Astrocyte of the cerebellum (primary cell): ENCODE measurements around the gene KCND2.

Source experiments
- DNase-seq: peaks from one replicate; pipeline ENCODE4 v3.0.0-alpha.2; 2011; ENCODE audit warnings: low read depth
- H3K4me3 ChIP-seq: 2 replicates; pipeline ENCODE4 v1.5.1; 2011; ENCODE audit warnings: mild to moderate bottlenecking, low read depth, low read length, moderate library complexity
- in situ Hi-C: cut with HindIII; loops from 2 replicates; pipeline ENCODE4 v1.10.0; 2017; ENCODE audit warnings: low sequenced_read_pairs
- TF ChIP-seq, protein P1 (sequence below): IDR thresholded peaks from 2 replicates; pipeline ENCODE4 v1.5.1; 2012; ENCODE audit warnings: low read length, low read depth, moderate library complexity, mild to moderate bottlenecking; ENCODE audit errors: missing control alignments

The KCND2 gene

DNA sequence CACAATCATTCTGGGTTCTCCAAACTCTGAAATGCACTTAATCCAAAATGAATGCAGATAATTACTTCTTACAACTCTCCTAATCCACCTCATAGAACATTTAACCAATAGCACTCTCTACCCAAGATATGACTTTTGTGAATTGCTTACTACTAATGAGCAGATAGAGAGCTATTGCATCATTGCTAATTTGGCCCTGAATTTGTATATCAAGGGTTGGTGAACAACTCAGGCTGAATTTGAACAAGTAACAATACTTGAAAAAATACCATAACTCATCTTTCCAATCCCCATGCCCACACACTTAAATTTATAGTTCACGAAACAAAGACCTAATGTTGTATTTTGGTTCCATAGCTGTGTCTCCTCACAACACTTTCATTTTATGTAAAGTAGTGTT lies 339.0 kb downstream of the KCND2 start:
- H3K4me3 ChIP-seq, result no peak overlapping the region
- TF ChIP-seq, protein P1, sequence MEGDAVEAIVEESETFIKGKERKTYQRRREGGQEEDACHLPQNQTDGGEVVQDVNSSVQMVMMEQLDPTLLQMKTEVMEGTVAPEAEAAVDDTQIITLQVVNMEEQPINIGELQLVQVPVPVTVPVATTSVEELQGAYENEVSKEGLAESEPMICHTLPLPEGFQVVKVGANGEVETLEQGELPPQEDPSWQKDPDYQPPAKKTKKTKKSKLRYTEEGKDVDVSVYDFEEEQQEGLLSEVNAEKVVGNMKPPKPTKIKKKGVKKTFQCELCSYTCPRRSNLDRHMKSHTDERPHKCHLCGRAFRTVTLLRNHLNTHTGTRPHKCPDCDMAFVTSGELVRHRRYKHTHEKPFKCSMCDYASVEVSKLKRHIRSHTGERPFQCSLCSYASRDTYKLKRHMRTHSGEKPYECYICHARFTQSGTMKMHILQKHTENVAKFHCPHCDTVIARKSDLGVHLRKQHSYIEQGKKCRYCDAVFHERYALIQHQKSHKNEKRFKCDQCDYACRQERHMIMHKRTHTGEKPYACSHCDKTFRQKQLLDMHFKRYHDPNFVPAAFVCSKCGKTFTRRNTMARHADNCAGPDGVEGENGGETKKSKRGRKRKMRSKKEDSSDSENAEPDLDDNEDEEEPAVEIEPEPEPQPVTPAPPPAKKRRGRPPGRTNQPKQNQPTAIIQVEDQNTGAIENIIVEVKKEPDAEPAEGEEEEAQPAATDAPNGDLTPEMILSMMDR, result no peak
- in situ Hi-C loops, result no loop called here

DNA sequence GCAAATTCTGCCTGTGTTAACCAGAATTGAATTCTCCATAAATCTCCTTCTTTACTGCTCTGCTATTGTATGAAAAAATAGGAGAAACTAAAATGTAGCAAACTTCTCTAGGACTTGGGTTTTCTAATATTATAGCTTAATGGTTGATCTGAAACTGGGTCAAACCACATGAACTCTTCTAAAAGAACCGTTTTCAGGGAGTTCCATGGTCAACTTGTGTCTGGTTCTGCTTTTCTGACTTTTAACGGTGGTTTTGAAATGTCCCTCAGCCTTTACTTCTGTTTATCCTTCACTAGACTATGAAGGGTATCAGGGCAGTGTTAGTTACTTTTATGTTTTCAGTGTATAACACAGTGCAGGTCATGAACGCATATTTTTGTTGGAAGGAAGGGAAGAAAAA lies 342.7 kb downstream of the KCND2 start:
- H3K4me3 ChIP-seq, result no peak overlapping the region
- no peak for DNase-seq
- TF ChIP-seq, protein P1, result no peak
- in situ Hi-C loops, result no loop called here

More for the DNA sequence above, 339.0 kb downstream of the KCND2 start:
- DNase-seq, result no peak

GRCh38 chr7:120617275-120617674 lies 344.3 kb downstream of the KCND2 start:
- H3K4me3 ChIP-seq, result no peak overlapping the region
- TF ChIP-seq, protein P1, result no peak
- no peak for DNase-seq
- in situ Hi-C loops, result no loop called here

- no peak for DNase-seq
- TF ChIP-seq, protein P1, result no peak
- in situ Hi-C loops, result no loop called here
- no peak overlapping the region for H3K4me3 ChIP-seq
Observed at GRCh38 chr7:120628251-120628650, 355.3 kb downstream of the KCND2 start.

- TF ChIP-seq, protein P1, result no peak
- in situ Hi-C loops, result no loop called here
- DNase-seq, result no peak
- no peak overlapping the region for H3K4me3 ChIP-seq
Observed at GRCh38 chr7:120639884-120640283, 366.9 kb downstream of the KCND2 start.

- DNase-seq, result no peak
- H3K4me3 ChIP-seq, result no peak overlapping the region
- TF ChIP-seq, protein P1, result no peak
- in situ Hi-C loops, result no loop called here
Observed at GRCh38 chr7:120645966-120646365, 373.0 kb downstream of the KCND2 start.

DNA sequence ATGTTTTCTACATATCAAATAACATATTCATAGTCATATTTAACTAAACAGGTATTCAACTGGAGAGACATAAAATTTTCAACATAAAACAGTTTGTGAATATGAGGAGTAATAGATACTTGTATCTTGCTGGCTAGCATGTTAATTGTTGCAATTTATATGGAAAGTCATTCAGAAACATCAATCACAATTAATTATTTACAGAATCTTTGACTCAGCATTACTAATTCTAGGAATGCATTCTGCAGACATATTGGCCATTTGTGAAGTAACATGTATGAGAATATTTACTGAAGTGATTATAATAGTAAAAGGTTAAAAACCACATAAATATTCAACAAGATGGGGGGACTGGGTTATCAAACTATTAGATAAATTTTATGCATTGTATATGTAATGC lies 381.3 kb downstream of the KCND2 start:
- H3K4me3 ChIP-seq, result no peak overlapping the region
- TF ChIP-seq, protein P1, result no peak
- in situ Hi-C loops, result no loop called here
- DNase-seq, result no peak
